B cell (primary cell): Measurements from ENCODE around the gene NXNL2.

Experiments used
- EZH2 ChIP-seq: IDR thresholded peaks from 2 replicates; pipeline ENCODE4 v1.6.1; 2012; ENCODE audit warnings: borderline replicate concordance, low read depth, mild to moderate bottlenecking, moderate library complexity, low read length; ENCODE audit not compliant: insufficient read depth, poor library complexity, severe bottlenecking
- TF ChIP-seq, protein P1 (sequence below): fragments of 200-600 bp; IDR thresholded peaks from one replicate; pipeline ENCODE4 v1.8.0; 2022; ENCODE audit warnings: antibody characterized with exemption, mild to moderate bottlenecking

GRCh38 chr9:88555268-88555980, 20.4 kb downstream of the NXNL2 start:
- TF ChIP-seq, protein P1, sequence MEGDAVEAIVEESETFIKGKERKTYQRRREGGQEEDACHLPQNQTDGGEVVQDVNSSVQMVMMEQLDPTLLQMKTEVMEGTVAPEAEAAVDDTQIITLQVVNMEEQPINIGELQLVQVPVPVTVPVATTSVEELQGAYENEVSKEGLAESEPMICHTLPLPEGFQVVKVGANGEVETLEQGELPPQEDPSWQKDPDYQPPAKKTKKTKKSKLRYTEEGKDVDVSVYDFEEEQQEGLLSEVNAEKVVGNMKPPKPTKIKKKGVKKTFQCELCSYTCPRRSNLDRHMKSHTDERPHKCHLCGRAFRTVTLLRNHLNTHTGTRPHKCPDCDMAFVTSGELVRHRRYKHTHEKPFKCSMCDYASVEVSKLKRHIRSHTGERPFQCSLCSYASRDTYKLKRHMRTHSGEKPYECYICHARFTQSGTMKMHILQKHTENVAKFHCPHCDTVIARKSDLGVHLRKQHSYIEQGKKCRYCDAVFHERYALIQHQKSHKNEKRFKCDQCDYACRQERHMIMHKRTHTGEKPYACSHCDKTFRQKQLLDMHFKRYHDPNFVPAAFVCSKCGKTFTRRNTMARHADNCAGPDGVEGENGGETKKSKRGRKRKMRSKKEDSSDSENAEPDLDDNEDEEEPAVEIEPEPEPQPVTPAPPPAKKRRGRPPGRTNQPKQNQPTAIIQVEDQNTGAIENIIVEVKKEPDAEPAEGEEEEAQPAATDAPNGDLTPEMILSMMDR: no peak
- no peak for TF ChIP-seq EZH2
